Karpas-422 (cell line): ENCODE results near the gene NOBOX. TPM values are rescaled to one million over a fixed set of nuclear protein-coding genes. Genes with fewer than 3 reads are reported as not detected.

Experiments used
- DNase-seq: peaks from one replicate; pipeline ENCODE4 v3.0.0-alpha.2; 2015
- H2AFZ ChIP-seq: fragments of 200-600 bp; sonication (generic); 2 replicates; pipeline ENCODE4 v1.6.1; 2014; ENCODE audit warnings: antibody characterized with exemption, low read length, mixed read lengths
- H3K27ac ChIP-seq: fragments of 200-600 bp; sonication (generic); 2 replicates; pipeline ENCODE4 v1.5.1; 2014; ENCODE audit warnings: mild to moderate bottlenecking, low read length, moderate library complexity
- H3K27me3 ChIP-seq: fragments of 200-600 bp; sonication (generic); 2 replicates; pipeline ENCODE4 v1.6.1; 2014; ENCODE audit warnings: low read length, mixed read lengths
- H3K36me3 ChIP-seq: fragments of 200-600 bp; sonication (generic); 2 replicates; pipeline ENCODE4 v1.6.1; 2014; ENCODE audit warnings: low read length, mixed read lengths; ENCODE audit not compliant: insufficient read depth
- H3K4me1 ChIP-seq: fragments of 200-600 bp; sonication (generic); 2 replicates; pipeline ENCODE4 v1.6.1; 2014; ENCODE audit warnings: mild to moderate bottlenecking, low read length, mixed read lengths
- H3K4me2 ChIP-seq: fragments of 200-600 bp; sonication (generic); 2 replicates; pipeline ENCODE4 v1.6.1; 2014; ENCODE audit warnings: low read length, low read depth, mild to moderate bottlenecking; ENCODE audit not compliant: poor library complexity, severe bottlenecking
- H3K4me3 ChIP-seq: fragments of 200-600 bp; sonication (generic); 2 replicates; pipeline ENCODE4 v1.5.1; 2014; ENCODE audit warnings: mild to moderate bottlenecking, antibody characterized with exemption, low read length, mixed read lengths
- H3K79me2 ChIP-seq: fragments of 200-600 bp; sonication (generic); 2 replicates; pipeline ENCODE4 v1.6.1; 2014; ENCODE audit warnings: mild to moderate bottlenecking, low read length, mixed read lengths
- H3K9ac ChIP-seq: fragments of 200-600 bp; sonication (generic); 2 replicates; pipeline ENCODE4 v1.6.0; 2014; ENCODE audit warnings: low read length
- H3K9me2 ChIP-seq: fragments of 200-600 bp; sonication (generic), shearing (Covaris generic); replicated peaks from 2 replicates; pipeline ENCODE4 v1.6.0; 2014; ENCODE audit warnings: mild to moderate bottlenecking, low read length, moderate library complexity; ENCODE audit not compliant: insufficient read depth
- H3K9me3 ChIP-seq: fragments of 300-700, 200-600 bp; sonication (generic); 2 replicates; pipeline ENCODE4 v1.6.1; 2014; ENCODE audit warnings: low read length, mixed read lengths
- H4K20me1 ChIP-seq: fragments of 200-600 bp; sonication (generic); 2 replicates; pipeline ENCODE4 v1.6.1; 2014; ENCODE audit warnings: mild to moderate bottlenecking, antibody characterized with exemption, low read length, low read depth; ENCODE audit not compliant: insufficient read depth
- total RNA-seq: library from RNA; depleted of rRNA; stranded (reverse); fragments of >200 nt; shearing (Covaris generic); gene quantifications from 2 replicates; pipeline ENCODE4 v1.2.3, GENCODE V29; 2014; ENCODE audit warnings: low replicate concordance; rRNA removed

Gene NOBOX
- total RNA-seq, result not detected in 2 replicates

DNA sequence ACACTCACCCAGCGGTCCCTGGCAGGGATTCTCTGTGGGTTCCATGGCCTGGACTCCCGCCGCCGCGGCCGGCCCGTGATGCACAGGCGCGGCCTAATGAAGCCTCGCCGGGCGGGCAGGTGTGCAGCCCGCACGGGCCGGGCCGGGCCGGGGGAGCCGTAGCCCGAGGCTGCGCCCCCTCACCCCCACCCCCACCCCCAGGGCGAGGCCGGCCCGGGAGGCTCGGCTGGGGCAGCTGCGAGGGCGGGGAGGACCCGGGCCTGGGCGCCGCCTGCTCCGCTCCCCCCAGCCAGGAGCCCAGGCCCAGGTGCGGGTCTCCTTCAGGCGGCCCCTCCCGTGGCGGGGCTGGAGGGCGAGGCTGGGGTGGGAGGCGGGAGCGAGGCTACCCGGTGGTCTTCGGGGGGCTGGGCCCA lies at the start of gene NOBOX:
NOBOX (minus strand) TSS at position 45 of the 413 bp plus-strand sequence.
- Histone ChIP-seq H3K36me3 (no peaks in the 10 kb centered on the region), H3K9ac (no peak within 1 kb of the TSS), H3K4me1 (no peaks in the 10 kb centered on the region), H3K9me2 (no peaks in the 10 kb centered on the region), H3K9me3 (no peaks in the 10 kb centered on the region), H3K4me2 (no peak within 1 kb of the TSS), H3K27me3 (no peaks in the 10 kb centered on the region), H3K4me3 (no peak within 1 kb of the TSS), H4K20me1 (no peaks in the 10 kb centered on the region), H2AFZ (no peak within 1 kb of the TSS), H3K27ac (no peak within 1 kb of the TSS), H3K79me2 (no peaks in the 10 kb centered on the region)
- no peak for DNase-seq

DNA sequence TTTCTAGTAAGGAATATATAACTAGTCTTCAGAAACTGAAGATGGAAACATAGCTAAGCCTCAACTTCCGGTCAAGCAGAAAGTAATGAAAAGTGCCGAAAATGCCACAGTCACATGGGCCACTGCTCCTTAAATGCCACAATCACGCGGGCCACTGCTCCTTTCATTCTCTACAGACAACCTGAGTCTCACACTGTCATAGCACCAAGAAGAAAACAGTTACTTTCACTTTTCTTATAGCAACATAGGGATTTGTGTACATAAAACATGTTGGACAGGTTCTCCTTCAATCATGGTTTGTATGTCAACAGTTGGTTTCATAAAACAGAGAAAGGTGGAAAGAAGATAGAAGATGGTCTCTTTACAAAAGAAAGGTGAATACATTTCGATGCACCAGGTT lies 48.6 kb upstream of the NOBOX start:
- no peak for DNase-seq
- Histone ChIP-seq H3K27ac (no peak overlapping the region), H3K79me2 (no peaks in the 10 kb centered on the region), H3K27me3 (no peaks in the 10 kb centered on the region), H3K9me3 (no peaks in the 10 kb centered on the region), H3K4me2 (no peak overlapping the region), H4K20me1 (no peaks in the 10 kb centered on the region), H3K4me3 (no peak overlapping the region), H3K9me2 (no peaks in the 10 kb centered on the region), H3K36me3 (no peaks in the 10 kb centered on the region), H3K9ac (no peak overlapping the region), H3K4me1 (no peaks in the 10 kb centered on the region), H2AFZ (no peak overlapping the region)

DNA sequence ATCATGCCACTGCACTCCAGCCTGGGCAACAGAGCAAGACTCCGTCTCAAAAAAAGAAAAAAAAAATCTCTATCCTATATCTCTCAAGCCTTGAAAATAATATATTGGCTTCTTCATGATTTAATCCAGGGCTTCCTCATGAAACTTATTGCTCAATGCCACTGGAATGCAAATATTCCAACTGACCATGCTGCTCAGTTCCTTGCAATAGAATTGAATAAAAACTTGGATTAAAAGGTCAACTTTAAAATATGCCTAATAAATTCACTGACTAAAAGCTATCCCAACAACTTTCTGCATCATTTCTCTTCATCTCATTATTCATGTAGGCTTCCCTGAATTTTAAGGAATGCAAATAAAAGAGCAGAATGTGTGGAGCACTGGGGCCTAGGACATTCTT lies 42.1 kb upstream of the NOBOX start:
- Histone ChIP-seq H3K4me1 (no peaks in the 10 kb centered on the region), H3K27ac (no peak overlapping the region), H3K4me3 (no peak overlapping the region), H3K36me3 (no peaks in the 10 kb centered on the region), H3K27me3 (no peaks in the 10 kb centered on the region), H3K9ac (no peak overlapping the region), H4K20me1 (no peaks in the 10 kb centered on the region), H3K79me2 (no peaks in the 10 kb centered on the region), H3K9me2 (no peaks in the 10 kb centered on the region), H3K4me2 (no peak overlapping the region), H2AFZ (no peak overlapping the region), H3K9me3 (no peaks in the 10 kb centered on the region)
- DNase-seq, result no peak

DNA sequence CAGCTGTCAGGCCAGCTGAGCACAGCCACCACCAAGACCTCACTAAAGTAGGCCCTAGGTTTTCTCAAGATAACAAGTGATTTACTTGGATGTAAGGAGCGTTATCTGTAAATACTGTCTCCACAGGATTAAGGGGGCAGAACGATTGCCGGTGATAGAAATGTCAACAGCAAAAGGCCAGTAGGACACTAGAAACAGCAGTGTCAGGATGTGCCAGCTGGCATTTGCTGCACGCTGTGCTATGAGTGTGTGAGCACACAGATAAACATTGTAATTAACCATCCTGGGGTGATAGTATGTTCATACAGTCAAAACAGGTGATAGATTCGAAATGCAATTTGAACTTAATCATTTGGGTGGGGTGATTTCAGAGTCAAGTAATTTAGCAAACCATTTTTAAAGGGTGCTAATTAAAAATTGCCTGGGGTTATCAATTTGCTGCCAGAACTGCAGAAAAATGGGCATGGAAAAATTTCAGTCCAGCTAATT lies 36.3 kb upstream of the NOBOX start:
- Histone ChIP-seq H3K9me2 (no peaks in the 10 kb centered on the region), H3K79me2 (no peaks in the 10 kb centered on the region), H2AFZ (no peak overlapping the region), H3K9ac (no peak overlapping the region), H4K20me1 (no peaks in the 10 kb centered on the region), H3K4me1 (no peaks in the 10 kb centered on the region), H3K4me3 (no peak overlapping the region), H3K27me3 (no peaks in the 10 kb centered on the region), H3K27ac (no peak overlapping the region), H3K9me3 (no peaks in the 10 kb centered on the region), H3K4me2 (no peak overlapping the region), H3K36me3 (no peaks in the 10 kb centered on the region)
- no peak for DNase-seq

DNA sequence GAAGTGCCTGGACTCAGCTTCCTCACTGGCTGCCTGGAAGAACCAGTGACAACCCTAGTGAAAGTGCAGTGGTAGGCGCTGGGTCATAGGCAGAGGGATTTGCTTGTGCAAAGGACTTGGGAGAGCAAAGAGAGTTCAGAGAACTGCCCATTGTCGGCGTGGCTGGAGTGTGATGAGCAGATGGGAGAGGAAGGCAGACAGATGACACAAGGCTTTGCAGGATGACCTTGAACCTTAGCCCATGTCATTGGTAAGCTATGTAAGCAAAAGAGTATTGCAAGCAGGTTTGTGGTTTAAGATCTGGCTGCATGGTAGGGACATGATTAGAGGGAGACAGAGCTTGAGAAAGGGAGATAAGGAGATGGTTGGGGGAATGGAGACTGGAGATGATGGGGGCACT lies 35.3 kb upstream of the NOBOX start:
- H3K9me2 ChIP-seq, result no peaks in the 10 kb centered on the region

DNA sequence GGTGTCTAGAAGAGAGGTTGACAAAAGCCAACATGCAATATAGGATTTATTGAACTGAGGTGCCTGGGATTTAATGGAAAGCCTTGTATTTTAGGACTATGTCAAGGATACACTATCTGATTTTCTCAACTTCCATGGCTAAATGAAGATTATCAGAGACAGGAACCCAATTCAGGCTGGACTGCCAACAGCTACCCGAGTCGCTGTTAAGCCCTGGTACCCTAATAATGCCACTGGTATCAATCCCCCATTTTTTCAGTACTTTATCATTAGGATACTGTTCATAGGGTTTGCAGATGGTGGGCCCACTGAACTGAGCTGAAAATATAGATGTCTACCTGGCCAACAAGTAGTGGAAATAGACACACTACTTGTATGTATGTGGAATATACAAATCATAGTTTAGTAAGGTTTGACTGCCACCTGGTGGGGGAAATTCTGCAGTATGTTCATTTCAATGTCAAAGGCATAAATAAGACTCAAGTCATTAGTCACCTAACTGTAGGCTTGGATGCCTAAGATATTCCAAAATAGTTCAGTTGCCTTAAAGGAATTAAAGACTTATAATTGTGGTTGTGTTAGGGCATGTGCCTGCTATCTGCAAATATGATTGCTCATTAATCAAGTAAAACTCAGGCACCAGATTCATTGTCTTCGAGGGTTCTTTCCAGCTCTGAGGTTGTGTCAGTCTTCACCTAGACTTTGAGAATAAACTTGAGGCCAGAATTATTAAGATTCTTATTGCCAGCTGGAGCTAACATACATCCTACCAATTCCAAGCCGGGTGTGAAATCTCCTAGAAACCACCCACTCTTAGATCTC lies 34.1 kb upstream of the NOBOX start:
- H3K4me2 ChIP-seq, result no peak overlapping the region
- DNase-seq, result peak; percentile 88

More for the DNA sequence above, 35.3 kb upstream of the NOBOX start:
- Histone ChIP-seq H3K27ac (no peak overlapping the region), H3K4me1 (no peaks in the 10 kb centered on the region), H3K4me2 (no peak overlapping the region), H3K79me2 (no peaks in the 10 kb centered on the region), H3K9ac (no peak overlapping the region), H3K36me3 (no peaks in the 10 kb centered on the region), H3K27me3 (no peaks in the 10 kb centered on the region), H3K9me3 (no peaks in the 10 kb centered on the region), H3K4me3 (no peak overlapping the region), H2AFZ (no peak overlapping the region), H4K20me1 (no peaks in the 10 kb centered on the region)
- no peak for DNase-seq

DNA sequence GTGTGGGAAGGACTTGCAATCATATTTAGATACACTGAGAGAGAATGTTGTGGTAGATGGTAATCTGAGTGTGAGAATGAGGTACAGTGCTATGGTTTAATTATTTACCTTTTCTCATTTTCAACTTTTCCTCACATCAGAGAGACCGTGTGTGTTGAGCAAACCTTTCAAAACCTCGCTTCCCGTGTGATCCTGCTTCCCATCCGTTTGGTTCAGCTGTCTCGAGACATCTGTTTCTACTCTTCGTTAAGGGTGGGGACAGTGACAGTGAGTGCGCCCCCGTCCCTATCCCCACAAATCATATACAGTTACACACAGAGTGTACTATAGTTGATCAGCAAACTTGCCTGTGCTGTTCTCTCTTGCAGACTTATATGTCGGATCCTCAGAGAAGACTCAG lies 33.0 kb upstream of the NOBOX start:
- Histone ChIP-seq H3K9me2 (no peaks in the 10 kb centered on the region), H3K36me3 (no peaks in the 10 kb centered on the region), H3K4me3 (no peak overlapping the region), H3K27me3 (no peaks in the 10 kb centered on the region), H3K9me3 (no peaks in the 10 kb centered on the region), H2AFZ (no peak overlapping the region), H3K4me2 (no peak overlapping the region), H4K20me1 (no peaks in the 10 kb centered on the region), H3K9ac (no peak overlapping the region), H3K4me1 (no peaks in the 10 kb centered on the region), H3K79me2 (no peaks in the 10 kb centered on the region), H3K27ac (no peak overlapping the region)
- no peak for DNase-seq

More for the DNA sequence above, 34.1 kb upstream of the NOBOX start:
- Histone ChIP-seq H3K9me2 (no peaks in the 10 kb centered on the region), H3K4me3 (no peak overlapping the region), H3K79me2 (no peaks in the 10 kb centered on the region), H2AFZ (no peak overlapping the region), H3K27me3 (no peaks in the 10 kb centered on the region), H3K9me3 (no peaks in the 10 kb centered on the region), H3K4me1 (no peaks in the 10 kb centered on the region), H3K9ac (no peak overlapping the region), H3K27ac (no peak overlapping the region), H3K36me3 (no peaks in the 10 kb centered on the region), H4K20me1 (no peaks in the 10 kb centered on the region)

DNA sequence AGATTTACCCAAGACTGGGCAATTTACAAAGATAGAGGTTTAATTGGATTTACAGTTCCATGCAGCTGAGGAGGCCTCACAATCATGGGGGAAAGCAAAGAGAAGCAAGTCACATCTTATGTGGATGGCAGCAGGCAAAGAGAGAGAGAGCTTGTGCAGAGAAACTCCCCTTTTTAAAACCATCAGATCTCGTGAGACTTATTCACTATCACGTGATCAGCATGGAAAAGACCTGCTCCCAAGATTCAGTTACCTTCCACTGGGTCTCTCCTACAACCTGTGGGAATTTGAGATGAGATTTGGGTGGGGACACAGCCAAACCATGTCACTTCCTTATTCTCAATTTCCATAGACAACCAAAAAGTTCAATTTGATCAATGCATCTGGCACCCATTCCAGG lies 24.9 kb upstream of the NOBOX start:
- Histone ChIP-seq H3K27ac (no peak overlapping the region), H3K9ac (no peak overlapping the region), H3K4me2 (no peak overlapping the region), H2AFZ (no peak overlapping the region), H3K9me2 (no peaks in the 10 kb centered on the region), H3K79me2 (no peaks in the 10 kb centered on the region), H3K4me1 (no peaks in the 10 kb centered on the region), H3K36me3 (no peaks in the 10 kb centered on the region), H3K9me3 (no peaks in the 10 kb centered on the region), H4K20me1 (no peaks in the 10 kb centered on the region), H3K27me3 (no peaks in the 10 kb centered on the region), H3K4me3 (no peak overlapping the region)
- DNase-seq, result no peak
